IPS DF 4.7 (cell line): Measurements from ENCODE around the gene CAMTA2.
"Not testable (repeated sequence)": the region's sequence is repeated elsewhere in the genome, so short reads cannot be mapped to it uniquely, and the experiment has no call there.

ENCODE experiments used
- DNase-seq: peaks from one replicate; pipeline ENCODE4 v3.0.0-alpha.2; 2013; ENCODE audit warnings: low spot score; ENCODE audit errors: extremely low read depth

CAMTA2 gene

GRCh38 chr17:4934173-4934979, 53.1 kb downstream of the CAMTA2 start:
- DNase-seq = no peak

- no peak for DNase-seq
Observed at GRCh38 chr17:4933646-4934045, 53.8 kb downstream of the CAMTA2 start.

- DNase-seq = no peak
Observed at GRCh38 chr17:4932756-4933155, 54.7 kb downstream of the CAMTA2 start.

GRCh38 chr17:4931963-4932362, 55.5 kb downstream of the CAMTA2 start, which contains the start of gene GP1BA:
Gene GP1BA (plus strand): TSS chr17:4932277. CDS start chr17:4932605, 328 bp downstream.
- DNase-seq = no peak

DNA sequence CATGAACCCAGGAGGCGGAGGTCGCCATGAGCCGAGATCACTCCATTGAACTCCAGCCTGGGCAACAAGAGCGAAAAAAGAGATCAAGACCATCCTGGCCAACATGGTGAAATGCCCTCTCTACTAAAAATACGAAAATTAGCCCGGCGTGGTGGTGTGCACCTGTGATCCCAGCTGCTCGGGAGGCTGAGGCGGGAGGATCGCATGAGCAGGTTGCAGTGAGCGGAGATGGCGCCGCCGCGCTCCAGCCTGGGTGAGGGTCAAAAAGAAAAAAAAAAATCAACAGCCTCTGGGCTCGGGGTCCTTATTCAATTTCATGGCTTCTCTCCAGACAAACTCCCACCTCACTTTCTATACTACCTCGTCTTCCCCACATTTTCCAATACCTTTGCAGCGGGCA, 58.6 kb downstream of the CAMTA2 start:
- no peak for DNase-seq

DNA sequence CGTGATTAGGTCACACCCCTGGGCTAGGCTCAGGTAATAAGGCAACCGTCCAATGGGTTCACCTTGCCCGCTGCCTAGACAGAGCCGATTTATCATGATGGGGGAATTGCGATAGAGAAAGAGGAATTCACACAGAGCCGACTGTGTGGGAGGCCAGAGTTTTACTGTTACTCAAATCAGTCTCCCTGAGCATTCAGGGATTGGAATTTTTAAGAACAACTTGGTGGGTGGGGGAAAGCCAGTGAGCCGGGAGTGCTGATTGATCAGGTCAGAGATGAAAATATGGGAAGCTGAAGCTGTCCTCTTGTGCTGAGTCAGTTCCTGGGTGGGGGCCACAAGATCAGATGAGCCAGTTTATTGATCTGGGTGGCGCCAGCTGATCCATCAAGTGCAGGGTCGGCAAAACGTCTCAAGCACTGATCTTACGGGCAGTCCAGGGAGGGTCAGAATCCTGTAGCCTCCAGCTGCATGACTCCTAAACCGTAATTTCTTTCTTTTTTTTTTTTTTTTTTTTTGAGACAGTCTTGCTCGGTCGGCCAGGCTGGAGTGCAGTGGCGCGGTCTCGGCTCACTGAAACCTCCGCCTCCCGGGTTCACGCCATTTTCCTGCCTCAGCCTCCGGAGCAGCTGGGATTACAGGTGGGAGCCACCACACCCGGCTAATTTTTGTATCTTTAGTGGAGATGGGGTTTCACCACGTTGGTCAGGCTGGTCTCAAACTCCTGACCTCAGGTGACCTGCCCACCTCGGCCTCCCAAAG, 60.7 kb downstream of the CAMTA2 start:
- not testable (repeated sequence) for DNase-seq

GRCh38 chr17:4921320-4921719, 66.2 kb downstream of the CAMTA2 start:
- no peak for DNase-seq

- no peak for DNase-seq
Observed at GRCh38 chr17:4920351-4921048, 67.0 kb downstream of the CAMTA2 start.

GRCh38 chr17:4919511-4920047, 67.9 kb downstream of the CAMTA2 start:
- no peak for DNase-seq
